Measurements from ENCODE around the gene TBC1D20.

GRCh38 chr20:388034-388994 is 74.0 kb downstream of the TBC1D20 start:
- TF ChIP-seq POLR2A (IDR thresholded peaks at IDR 0.05) (no peak), CTCF (IDR thresholded peaks at IDR 0.05 in 4 of 5, conservative IDR thresholded peaks at IDR 0.05 in 1 of 5) (no peak)

Data from gastrocnemius medialis (tissue), 4 donors.